Dedifferentiated amniotic fluid mesenchymal stem cell (primary cell): ENCODE data around the gene IMMP2L.
A peak's percentile ranks its signal among the peaks of the same experiment; 100 is the strongest.
"Not testable (repeated sequence)": the region's sequence is repeated elsewhere in the genome, so short reads cannot be mapped to it uniquely, and the experiment has no call there.

Experiments
- DNase-seq: peaks from one replicate; pipeline ENCODE4 v3.0.0-alpha.2; 2016; ENCODE audit errors: extremely low spot score

Gene IMMP2L

GRCh38 chr7:110938165-110938564, 624.1 kb downstream of the IMMP2L start:
- DNase-seq = no peak

GRCh38 chr7:110936665-110937064, 625.6 kb downstream of the IMMP2L start:
- DNase-seq = not testable (repeated sequence)

GRCh38 chr7:110929480-110930249, 632.6 kb downstream of the IMMP2L start:
- DNase-seq = no peak

GRCh38 chr7:110922906-110923305, 639.4 kb downstream of the IMMP2L start:
- peak; percentile 52 for DNase-seq

- no peak for DNase-seq
Measured at GRCh38 chr7:110921595-110922151, 640.6 kb downstream of the IMMP2L start.

GRCh38 chr7:110918949-110919548, 643.2 kb downstream of the IMMP2L start:
- no peak for DNase-seq

- no peak for DNase-seq
Measured at GRCh38 chr7:110914263-110914662, 648.0 kb downstream of the IMMP2L start.

GRCh38 chr7:110911632-110912031, 650.7 kb downstream of the IMMP2L start:
- DNase-seq = no peak

GRCh38 chr7:110909117-110909516, 653.2 kb downstream of the IMMP2L start:
- DNase-seq = no peak

GRCh38 chr7:110905773-110906566, 656.3 kb downstream of the IMMP2L start:
- no peak for DNase-seq

- DNase-seq = no peak
Measured at GRCh38 chr7:110898516-110898915, 663.8 kb downstream of the IMMP2L start.

GRCh38 chr7:110897538-110897937, 664.8 kb downstream of the IMMP2L start:
- no peak for DNase-seq

GRCh38 chr7:110894111-110894510, 668.2 kb downstream of the IMMP2L start:
- DNase-seq = no peak

GRCh38 chr7:110891197-110891596, 671.1 kb downstream of the IMMP2L start:
- no peak for DNase-seq

- DNase-seq = no peak
Measured at GRCh38 chr7:110890101-110890500, 672.2 kb downstream of the IMMP2L start.

GRCh38 chr7:110889335-110889734, 673.0 kb downstream of the IMMP2L start:
- DNase-seq = no peak

- DNase-seq = no peak
Measured at GRCh38 chr7:110888641-110889040, 673.7 kb downstream of the IMMP2L start.

GRCh38 chr7:110885474-110885873, 676.8 kb downstream of the IMMP2L start:
- no peak for DNase-seq

GRCh38 chr7:110881721-110882120, 680.6 kb downstream of the IMMP2L start:
- DNase-seq = no peak

- no peak for DNase-seq
Measured at GRCh38 chr7:110880971-110881370, 681.3 kb downstream of the IMMP2L start.

- no peak for DNase-seq
Measured at GRCh38 chr7:110877016-110877415, 685.3 kb downstream of the IMMP2L start.

GRCh38 chr7:110875346-110875745, 686.9 kb downstream of the IMMP2L start:
- DNase-seq = no peak
